OCI-LY7 (cell line): ENCODE results near the gene MACO1.

ENCODE experiments used
- EZH2phosphoT487 ChIP-seq: fragments of 200-600 bp; sonication (generic); IDR thresholded peaks from 2 replicates; pipeline ENCODE4 v1.6.1; 2018; ENCODE audit warnings: low read depth, borderline replicate concordance, mild to moderate bottlenecking, mixed run types, antibody characterized with exemption, low read length, moderate library complexity, mixed read lengths
- TF ChIP-seq, protein P1 (sequence below): fragments of 200-600 bp; sonication (generic); conservative IDR thresholded peaks from 2 replicates; pipeline ENCODE4 v1.5.1; 2014; ENCODE audit warnings: mild to moderate bottlenecking, antibody characterized with exemption, low read length, moderate library complexity, mixed read lengths

DNA sequence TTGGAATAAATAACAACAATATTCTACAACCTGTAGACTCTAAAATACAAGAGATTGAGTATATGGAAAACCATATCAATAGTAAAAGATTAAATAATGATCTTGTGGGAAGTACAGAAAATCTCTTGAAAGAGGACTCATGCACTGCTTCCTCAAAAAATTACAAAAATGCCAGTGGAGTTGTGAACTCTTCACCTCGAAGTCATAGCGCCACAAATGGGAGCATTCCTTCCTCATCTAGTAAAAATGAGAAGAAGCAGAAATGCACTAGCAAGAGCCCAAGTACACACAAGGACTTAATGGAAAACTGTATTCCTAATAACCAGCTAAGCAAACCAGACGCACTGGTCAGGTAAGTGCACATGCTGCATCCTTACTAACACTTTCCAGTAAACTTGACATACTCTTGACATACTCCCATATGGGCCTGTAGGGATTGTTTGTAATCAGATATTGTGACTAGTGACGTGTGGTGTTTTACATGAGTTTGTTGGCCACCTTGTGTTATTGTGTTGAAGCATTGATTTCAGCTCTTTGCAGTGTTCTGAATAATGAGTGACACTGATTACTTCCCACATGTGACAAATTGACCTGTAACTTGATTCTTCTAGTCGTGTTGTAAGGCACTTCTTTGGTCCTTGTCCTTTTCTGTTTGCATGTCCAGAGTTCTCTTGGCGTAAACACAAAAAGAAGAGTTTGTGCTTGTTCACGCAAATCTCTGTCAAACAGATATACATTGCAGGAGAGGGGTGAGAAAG, 28.0 kb downstream of the MACO1 start:
- TF ChIP-seq, protein P1, sequence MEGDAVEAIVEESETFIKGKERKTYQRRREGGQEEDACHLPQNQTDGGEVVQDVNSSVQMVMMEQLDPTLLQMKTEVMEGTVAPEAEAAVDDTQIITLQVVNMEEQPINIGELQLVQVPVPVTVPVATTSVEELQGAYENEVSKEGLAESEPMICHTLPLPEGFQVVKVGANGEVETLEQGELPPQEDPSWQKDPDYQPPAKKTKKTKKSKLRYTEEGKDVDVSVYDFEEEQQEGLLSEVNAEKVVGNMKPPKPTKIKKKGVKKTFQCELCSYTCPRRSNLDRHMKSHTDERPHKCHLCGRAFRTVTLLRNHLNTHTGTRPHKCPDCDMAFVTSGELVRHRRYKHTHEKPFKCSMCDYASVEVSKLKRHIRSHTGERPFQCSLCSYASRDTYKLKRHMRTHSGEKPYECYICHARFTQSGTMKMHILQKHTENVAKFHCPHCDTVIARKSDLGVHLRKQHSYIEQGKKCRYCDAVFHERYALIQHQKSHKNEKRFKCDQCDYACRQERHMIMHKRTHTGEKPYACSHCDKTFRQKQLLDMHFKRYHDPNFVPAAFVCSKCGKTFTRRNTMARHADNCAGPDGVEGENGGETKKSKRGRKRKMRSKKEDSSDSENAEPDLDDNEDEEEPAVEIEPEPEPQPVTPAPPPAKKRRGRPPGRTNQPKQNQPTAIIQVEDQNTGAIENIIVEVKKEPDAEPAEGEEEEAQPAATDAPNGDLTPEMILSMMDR, result no peak
- TF ChIP-seq EZH2phosphoT487, result no peak
